Stimulated activated naive CD4-positive, alpha-beta T cell (primary cell): ENCODE measurements around the gene FAM83F.

Experiments
- DNase-seq, 6 experiments: peaks; one replicate each; lab custom pipeline; 2025; lab: John Stamatoyannopoulos, UW

The FAM83F gene

DNA sequence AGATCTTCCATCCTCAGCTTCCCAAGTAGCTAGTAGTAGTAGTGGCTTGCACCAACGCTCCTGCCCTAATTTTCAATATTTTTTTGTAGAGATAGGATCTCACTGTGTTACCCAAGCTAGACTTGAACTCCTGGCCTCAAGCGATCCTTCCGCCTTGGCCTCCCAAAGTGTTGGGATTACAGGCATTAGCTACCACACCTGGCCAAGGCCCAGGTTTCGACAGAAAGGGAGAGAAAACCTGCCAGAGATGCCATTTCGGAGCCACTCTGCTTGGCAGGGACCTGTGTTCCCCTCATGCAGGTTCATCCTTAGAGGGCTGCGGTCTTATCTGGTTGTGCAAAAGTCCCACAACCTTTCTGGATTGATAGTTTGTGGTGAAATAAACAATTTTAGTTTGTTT, 41.4 kb downstream of the FAM83F start:
- no peak for DNase-seq

GRCh38 chr22:40036591-40037225, 42.0 kb downstream of the FAM83F start:
- peak; percentile 6 to 42 (median 28) for DNase-seq

DNA sequence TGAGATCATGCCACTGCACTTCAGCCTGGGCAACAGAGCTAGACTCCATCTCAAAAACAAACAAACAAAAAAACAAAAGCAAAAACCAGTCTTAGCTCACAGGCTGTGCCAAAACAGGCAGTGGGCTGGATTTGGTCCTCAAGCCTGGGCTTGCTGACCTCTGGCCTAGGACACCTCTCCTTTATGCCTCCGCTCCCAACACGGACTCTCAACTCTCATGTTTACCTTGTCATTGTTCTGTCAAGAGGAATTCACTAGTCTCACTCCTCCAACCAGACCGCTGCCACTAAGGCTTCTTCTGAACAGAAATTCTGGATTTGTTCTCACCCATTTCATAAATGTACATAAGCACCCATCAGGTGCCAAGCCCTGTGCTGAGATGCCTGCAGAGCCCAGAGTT, 42.6 kb downstream of the FAM83F start:
- no peak for DNase-seq

DNA sequence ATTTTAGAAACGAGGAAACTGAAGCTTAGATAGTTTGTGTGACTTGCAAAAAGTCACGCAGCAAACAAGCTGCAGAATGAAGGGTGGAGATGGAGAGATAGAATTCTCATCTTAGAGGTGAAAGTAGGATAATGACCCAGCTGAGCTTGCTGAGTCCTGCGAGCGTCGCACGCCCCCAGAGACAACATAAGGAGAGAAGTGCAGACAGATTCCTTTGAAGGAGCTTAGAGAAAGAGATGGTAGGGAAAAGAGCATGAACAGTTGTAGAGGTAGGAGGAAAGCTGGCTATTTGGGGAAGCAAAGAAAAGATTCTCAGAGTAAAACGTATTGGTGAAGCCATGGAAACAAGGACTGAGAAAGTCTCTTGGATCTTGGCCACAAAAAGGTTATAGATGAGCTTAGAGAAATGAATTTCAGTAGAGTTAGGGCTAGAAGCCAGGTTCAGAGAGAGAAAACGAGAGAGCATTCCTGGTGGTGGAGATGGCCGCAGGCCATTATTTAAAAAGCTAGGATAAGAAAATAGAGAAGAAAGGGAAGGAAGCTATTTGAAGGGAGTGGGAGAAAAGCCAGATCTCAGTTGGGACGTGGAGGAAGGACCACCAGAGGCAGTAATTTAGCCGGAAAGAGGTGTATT, 44.8 kb downstream of the FAM83F start:
- no peak for DNase-seq

DNA sequence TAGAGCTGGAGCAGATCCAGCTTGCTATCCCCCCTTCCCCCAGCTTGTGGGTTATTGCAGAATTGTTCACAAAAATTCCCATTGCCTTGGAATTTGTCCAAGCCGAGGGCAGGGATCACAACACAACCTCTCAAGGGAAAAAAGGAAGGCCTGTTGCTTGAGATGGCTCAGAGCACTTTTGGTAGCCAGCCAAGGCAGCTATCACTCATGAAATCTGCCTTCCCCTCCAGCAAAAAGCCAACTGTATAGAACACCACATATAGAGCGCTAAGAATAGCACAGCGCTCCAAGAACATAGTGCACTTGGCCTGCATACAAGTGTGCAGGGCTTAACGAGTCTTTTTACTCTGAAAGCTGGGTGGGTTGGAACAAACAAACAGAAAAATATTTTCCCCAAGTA, 46.2 kb downstream of the FAM83F start:
- no peak for DNase-seq

DNA sequence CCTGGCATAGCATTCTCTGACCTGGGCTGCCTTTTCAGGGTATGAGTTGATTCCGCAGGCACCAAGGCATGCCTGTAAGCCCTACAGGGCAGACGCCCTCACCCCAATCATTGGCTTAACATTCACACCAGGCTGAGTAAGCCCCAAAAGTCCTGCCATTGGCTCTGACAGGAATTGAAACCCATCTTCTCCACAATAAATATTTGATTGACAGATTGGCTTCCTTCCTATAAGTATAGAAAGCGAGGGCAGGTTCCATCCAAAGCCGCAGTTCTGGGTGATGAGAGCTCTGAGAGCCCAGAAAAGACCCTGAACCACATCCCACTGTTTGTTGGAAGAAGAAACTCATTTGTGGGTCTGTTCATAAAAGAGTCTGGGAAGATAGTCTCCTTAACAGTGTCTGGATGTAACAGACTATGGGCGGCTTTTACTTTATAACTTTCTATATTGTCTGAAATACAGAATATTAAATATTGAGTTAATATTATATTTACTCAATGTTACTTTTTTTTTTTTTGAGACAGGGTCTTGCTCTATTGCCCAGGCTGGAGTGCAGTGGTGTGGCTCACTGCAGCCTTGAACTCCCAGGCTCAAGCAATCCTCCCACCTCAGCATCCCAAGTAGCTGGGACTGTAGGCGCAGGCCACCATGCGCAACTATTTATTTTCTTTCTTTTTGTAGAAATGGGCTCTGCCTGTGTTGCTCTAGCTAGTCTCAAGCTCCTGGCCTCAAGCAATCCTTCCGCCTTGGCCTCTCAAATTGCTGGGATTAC, 46.8 kb downstream of the FAM83F start:
- DNase-seq = no peak

GRCh38 chr22:40042312-40042711, 47.6 kb downstream of the FAM83F start:
- DNase-seq = no peak

- no peak for DNase-seq
Observed at GRCh38 chr22:40043081-40043480, 48.3 kb downstream of the FAM83F start.

GRCh38 chr22:40043793-40044101, 49.0 kb downstream of the FAM83F start:
- DNase-seq = no peak

DNA sequence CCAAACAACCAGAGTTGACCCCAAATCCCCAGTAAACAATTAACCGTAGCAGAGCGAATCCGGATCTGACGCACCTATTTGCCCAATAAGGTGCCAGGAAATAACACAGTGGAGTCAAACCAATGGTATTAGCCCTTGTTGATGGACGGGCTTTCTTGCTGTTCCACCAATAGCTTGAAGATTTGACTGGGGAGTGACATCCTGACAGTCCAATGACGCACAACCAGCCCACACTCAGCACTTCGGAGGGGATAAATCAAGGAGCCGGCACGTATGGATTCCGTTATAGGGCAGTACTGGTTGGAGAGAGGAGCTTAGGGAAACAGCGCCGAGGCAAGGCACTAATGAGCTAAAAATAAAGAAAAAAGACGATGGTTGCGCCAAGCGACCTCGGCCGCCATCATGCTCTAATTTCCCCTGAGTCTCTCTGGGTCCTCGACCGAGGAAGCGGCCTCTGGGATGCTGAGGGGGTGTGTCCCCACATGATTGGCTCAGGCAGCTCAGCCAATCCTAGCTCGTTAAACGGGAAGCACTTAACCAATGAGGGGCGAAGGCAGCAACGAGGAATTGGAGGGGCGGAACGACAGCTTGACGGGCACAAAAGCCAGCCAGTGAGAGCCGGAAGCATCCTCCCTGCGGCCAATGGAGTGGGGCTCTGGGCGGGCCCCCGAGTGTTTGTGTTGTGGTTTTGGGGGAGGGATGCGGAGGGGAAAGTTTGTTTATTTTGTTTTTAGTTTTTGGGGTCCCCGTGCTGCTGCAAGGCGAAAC, 49.5 kb downstream of the FAM83F start:
- peak; percentile 97 to 100 (median 98) for DNase-seq

GRCh38 chr22:40044870-40045834, 50.4 kb downstream of the FAM83F start:
- peak; percentile 53 to 75 (median 67) for DNase-seq

DNA sequence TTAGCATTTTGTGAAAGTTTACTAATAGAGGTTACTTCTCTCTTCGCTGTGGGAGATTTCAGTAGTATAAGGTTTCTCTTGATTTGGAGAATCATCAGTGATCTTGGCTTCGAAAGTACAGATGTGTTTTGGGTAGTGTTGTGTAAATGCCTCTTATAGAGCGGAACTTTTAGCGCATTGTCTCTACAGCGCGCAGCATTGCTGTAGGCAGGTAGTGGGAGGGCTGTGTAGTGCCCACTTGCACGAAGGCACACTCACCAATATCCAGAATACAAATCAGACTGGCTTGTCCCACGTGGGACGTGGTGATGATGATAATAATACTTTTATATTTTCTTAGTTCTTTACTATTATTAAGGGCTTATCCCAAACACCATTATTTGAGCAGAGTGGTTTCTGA, 51.4 kb downstream of the FAM83F start:
- peak in 4 of 6 experiments; percentile 5 to 31 (median 12) for DNase-seq

GRCh38 chr22:40050258-40050657, 55.5 kb downstream of the FAM83F start:
- DNase-seq = no peak

DNA sequence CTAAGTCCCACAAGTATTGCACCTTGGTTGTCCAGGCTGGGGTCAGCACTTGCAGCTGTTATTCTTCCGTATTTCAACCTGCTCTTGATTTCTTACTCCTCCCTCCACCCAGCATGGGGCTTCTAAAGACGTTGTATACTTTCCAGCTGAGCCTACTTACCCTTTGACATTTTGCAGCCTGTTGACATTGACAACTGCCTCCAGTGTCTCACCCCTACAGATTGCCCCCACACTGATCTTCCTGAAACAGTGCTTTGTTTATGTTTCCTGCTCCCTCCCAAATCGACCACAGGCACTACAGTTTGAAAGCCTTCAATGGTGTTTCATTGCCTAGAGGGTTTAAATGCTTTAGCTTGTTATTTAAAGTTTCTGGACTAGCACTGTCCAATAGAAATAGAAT, 56.6 kb downstream of the FAM83F start:
- DNase-seq = no peak

DNA sequence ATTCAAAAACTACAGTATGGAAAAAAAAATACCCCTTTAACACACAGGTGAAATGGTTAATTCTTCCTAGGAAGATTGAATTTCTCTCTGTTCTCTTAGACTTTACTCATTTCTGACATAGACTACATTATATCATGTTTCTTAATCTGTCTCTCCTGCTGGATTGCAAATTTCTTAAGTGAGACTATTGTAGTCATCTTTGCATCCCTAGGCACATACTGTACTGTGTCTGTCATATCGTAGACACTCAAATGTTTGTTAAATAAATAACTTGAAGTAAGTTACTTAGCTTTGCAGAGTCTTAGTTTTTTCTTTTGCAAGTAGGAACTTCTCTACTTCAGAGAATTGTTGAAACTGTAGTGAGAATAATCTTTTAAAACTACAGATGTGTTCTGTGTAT, 58.7 kb downstream of the FAM83F start:
- DNase-seq = no peak

DNA sequence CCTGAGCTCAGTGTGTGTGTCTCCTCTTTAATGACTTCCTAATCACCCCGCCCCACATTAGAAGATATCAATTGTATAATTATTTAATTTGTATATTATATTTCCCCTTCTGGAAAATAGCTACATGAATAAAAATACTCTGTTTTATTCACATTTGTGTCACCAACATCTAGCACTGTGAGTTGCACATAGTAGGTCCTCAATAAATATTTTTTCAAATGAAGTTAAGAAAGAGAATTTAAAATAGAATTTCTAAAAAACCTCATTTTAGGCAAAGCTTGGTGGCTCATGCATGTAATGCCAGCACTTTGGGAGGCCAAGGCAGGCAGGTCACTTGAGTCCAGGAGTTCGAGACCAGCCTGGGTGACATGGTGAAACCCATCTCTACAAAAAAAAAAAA, 59.7 kb downstream of the FAM83F start:
- no peak for DNase-seq

GRCh38 chr22:40055143-40055883, 60.6 kb downstream of the FAM83F start:
- peak in 3 of 6 experiments; percentile 27 to 41 (median 38) for DNase-seq

DNA sequence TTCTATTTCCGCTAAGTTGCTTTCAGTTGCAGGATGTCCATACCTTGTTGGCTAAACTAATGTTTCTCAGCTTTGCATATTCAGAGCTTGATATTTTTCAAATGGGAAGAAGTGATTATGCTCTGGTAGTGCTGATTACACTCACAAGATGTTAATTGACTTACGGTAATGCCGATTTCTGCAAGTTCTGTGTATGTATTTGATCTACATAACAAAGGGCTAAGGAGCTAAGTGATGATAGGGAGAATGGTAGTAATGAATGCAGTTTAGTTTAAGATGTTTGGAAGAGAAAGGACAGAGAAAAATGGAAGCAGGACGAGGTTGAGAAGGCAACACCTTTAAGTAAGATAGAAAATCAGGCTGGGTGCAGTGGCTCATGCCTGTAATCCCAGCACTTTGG, 61.4 kb downstream of the FAM83F start:
- no peak for DNase-seq

DNA sequence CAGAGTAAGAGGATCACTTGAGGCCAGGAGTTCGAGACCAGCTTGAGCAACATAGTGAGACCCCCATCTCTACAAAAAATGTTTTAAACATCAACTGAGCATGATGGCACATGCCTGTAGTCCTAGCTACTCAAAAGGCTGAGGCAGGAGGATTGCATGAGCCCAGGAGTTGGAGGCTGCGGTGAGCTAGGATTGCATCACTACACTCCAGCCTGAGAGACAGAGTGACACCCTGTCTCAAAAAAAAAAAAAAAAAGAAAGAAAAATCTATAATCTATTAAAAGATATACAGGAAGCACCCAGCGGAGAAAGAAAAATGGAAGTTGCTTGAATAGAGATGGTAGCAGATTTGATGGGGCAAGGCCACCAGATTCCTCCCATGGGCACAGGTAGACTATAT, 61.8 kb downstream of the FAM83F start:
- no peak for DNase-seq

GRCh38 chr22:40057652-40058051, 62.9 kb downstream of the FAM83F start:
- DNase-seq = no peak

DNA sequence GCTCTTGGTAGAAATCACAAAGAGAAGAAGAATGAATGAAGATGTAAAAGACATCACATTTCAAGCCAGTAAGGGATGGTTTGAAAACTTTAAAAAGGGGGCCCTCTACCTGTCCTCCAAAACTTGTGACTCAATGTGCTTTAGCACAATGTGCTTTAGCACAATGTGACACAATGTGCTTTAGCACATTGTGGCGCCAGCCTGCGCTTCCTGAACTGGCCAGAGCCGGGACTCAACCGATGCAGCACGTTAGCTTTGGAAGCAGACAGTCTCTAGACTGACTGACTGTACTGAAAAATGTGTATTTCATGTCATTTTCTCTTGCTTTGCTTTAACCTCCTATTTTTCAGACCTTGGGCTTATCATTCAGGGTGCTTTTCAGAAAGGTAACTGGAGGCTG, 63.5 kb downstream of the FAM83F start:
- DNase-seq = no peak
